HepG2 (cell line): ENCODE results near the gene PRTN3. TPM values are rescaled to one million over a fixed set of nuclear protein-coding genes. Genes with fewer than 3 reads are reported as not detected.

Experiments
- ATAC-seq: fragments of 200-7000 bp; cut with Tn5 transposase; 3 replicates; pipeline ENCODE4 v1.9.1; 2020; ENCODE audit warnings: mild to moderate bottlenecking, moderate library complexity
- BruUV-seq: library from RNA; stranded (reverse); fragments of 400-500 nt; replicated peaks from 2 replicates; lab custom pipeline; 2021; lab: Mats Ljungman, UMichigan
- CTCF ChIA-PET: fragments of 300-600 bp; formaldehyde crosslinking; extraction: SDS; loops from one replicate; lab custom pipeline; 2021; ENCODE audit warnings: low total read pairs, inconsistent platforms, low intra/inter-chr PET ratio; lab: Yijun Ruan, JAX
- POLR2A ChIA-PET: fragments of 350-600 bp; sonication (Branson Sonifier 250); formaldehyde crosslinking; loops from one replicate; lab custom pipeline; 2020; ENCODE audit warnings: antibody characterized with exemption, inconsistent platforms; lab: Yijun Ruan, JAX
- DNase-seq: peaks from one replicate; pipeline ENCODE4 v3.0.0-alpha.2; 2015; ENCODE audit warnings: low spot score
- FAIRE-seq: peaks from 3 replicates; lab custom pipeline; 2011; peaks lifted over from hg19 to GRCh38; lab: Jason Lieb, UNC
- H2AFZ ChIP-seq: one replicate; pipeline ENCODE4 v1.6.1; 2011; ENCODE audit warnings: low read length, inconsistent platforms
- H3K27ac ChIP-seq: fragments of 300-600 bp; 3 replicates; pipeline ENCODE4 v1.8.0; 2011; ENCODE audit warnings: mixed run types, mild to moderate bottlenecking, mixed read lengths, low read length, inconsistent platforms; ENCODE audit not compliant: insufficient read depth; ENCODE audit errors: extremely low read length
- H3K27me3 ChIP-seq, 2 experiments: fragments of 200-600 bp in 1 of 2; 2 replicates in 1 of 2; 3 replicates in 1 of 2; pipeline versions ENCODE4 v1.6.0 to v1.8.0; 2011; ENCODE audit warnings: low read length in 2 of 2, mild to moderate bottlenecking in 2 of 2, moderate library complexity in 2 of 2, inconsistent platforms in 1 of 2; ENCODE audit not compliant: insufficient read depth in 2 of 2, control insufficient read depth in 1 of 2
- H3K36me3 ChIP-seq, 2 experiments: fragments of 200-600 bp in 1 of 2; replicated peaks in 1 of 2; 2 replicates in 1 of 2; 3 replicates in 1 of 2; pipeline versions ENCODE4 v1.5.1 to v1.8.0; 2011; ENCODE audit warnings: low read length in 2 of 2, inconsistent platforms in 1 of 2; ENCODE audit not compliant: insufficient read depth in 2 of 2, control insufficient read depth in 1 of 2
- H3K4me1 ChIP-seq: 2 replicates; pipeline ENCODE4 v1.5.1; 2012; ENCODE audit warnings: low read length, inconsistent platforms; ENCODE audit not compliant: insufficient read depth
- H3K4me2 ChIP-seq: 2 replicates; pipeline ENCODE4 v1.6.0; 2011; ENCODE audit warnings: low read depth, low read length, inconsistent platforms
- H3K4me3 ChIP-seq, 3 experiments: fragments of 200-600 bp in 1 of 3; sonication (generic), shearing (Covaris generic) in 1 of 3; replicated peaks in 1 of 3; 2 replicates each; pipeline ENCODE4 v1.5.1; 2011 to 2016; ENCODE audit warnings: low read length in 3 of 3, inconsistent platforms in 2 of 3, low read depth in 2 of 3, mild to moderate bottlenecking in 2 of 3, control low read depth in 1 of 3, mixed read lengths in 1 of 3; ENCODE audit not compliant: insufficient read depth in 1 of 3
- H3K79me2 ChIP-seq: one replicate; pipeline ENCODE4 v1.6.1; 2011; ENCODE audit warnings: low read length, inconsistent platforms; ENCODE audit not compliant: insufficient read depth
- H3K9ac ChIP-seq: 2 replicates; pipeline ENCODE4 v1.6.0; 2011; ENCODE audit warnings: mild to moderate bottlenecking, low read depth, low read length, inconsistent platforms; ENCODE audit not compliant: insufficient read depth
- H3K9me3 ChIP-seq: 2 replicates; pipeline ENCODE4 v1.5.1; 2012; ENCODE audit warnings: mild to moderate bottlenecking, low read length
- H4K20me1 ChIP-seq: 2 replicates; pipeline ENCODE4 v1.6.0; 2011; ENCODE audit warnings: inconsistent platforms, mild to moderate bottlenecking, low read length, moderate library complexity; ENCODE audit not compliant: insufficient read depth
- AGO1 ChIP-seq: fragments of 200-400 bp; formaldehyde crosslinking; IDR thresholded peaks from 2 replicates; pipeline ENCODE4 v1.6.1; 2017; ENCODE audit warnings: mild to moderate bottlenecking, low read depth, low read length, moderate library complexity; ENCODE audit not compliant: poor library complexity, severe bottlenecking
- HOXA7 ChIP-seq: sonication (generic); formaldehyde crosslinking; IDR thresholded peaks from 2 replicates; pipeline ENCODE4 v1.8.1; 2022; ENCODE audit warnings: mild to moderate bottlenecking, missing genetic modification reagents, moderate library complexity
- KAT7 ChIP-seq: IDR thresholded peaks from 2 replicates; pipeline ENCODE4 v1.6.1; 2018; ENCODE audit warnings: borderline replicate concordance, missing compliant biosample characterization
- MTA1 ChIP-seq: sonication (generic); formaldehyde crosslinking; IDR thresholded peaks from 2 replicates; pipeline ENCODE4 v1.4.0; 2020; ENCODE audit warnings: missing genetic modification reagents, mild to moderate bottlenecking, borderline replicate concordance
- SIX4 ChIP-seq: sonication (generic); formaldehyde crosslinking; IDR thresholded peaks from 2 replicates; pipeline ENCODE4 v1.4.0; 2020; ENCODE audit warnings: missing genetic modification reagents
- SMAD9 ChIP-seq: sonication (generic); formaldehyde crosslinking; IDR thresholded peaks from 2 replicates; pipeline ENCODE4 v1.5.1; 2020; ENCODE audit warnings: mild to moderate bottlenecking, missing genetic modification reagents
- ZFP37 ChIP-seq: sonication (generic); formaldehyde crosslinking; IDR thresholded peaks from 2 replicates; pipeline ENCODE4 v1.4.0; 2020; ENCODE audit warnings: missing genetic modification reagents, borderline replicate concordance
- ZNF264 ChIP-seq: sonication (generic); formaldehyde crosslinking; IDR thresholded peaks from 2 replicates; pipeline ENCODE4 v1.4.0; 2020; ENCODE audit warnings: missing genetic modification reagents
- ZNF510 ChIP-seq: sonication (generic); formaldehyde crosslinking; IDR thresholded peaks from 2 replicates; pipeline ENCODE4 v1.4.0; 2020; ENCODE audit warnings: low read depth, mild to moderate bottlenecking, missing genetic modification reagents
- ZNF564 ChIP-seq: sonication (generic); formaldehyde crosslinking; IDR thresholded peaks from 2 replicates; pipeline ENCODE4 v1.8.1; 2023; ENCODE audit warnings: mild to moderate bottlenecking, missing genetic modification reagents
- ZNF660 ChIP-seq: sonication (generic); formaldehyde crosslinking; IDR thresholded peaks from 2 replicates; pipeline ENCODE4 v1.5.1; 2020; ENCODE audit warnings: mild to moderate bottlenecking, low read depth, missing genetic modification reagents, borderline replicate concordance
- ZNF788 ChIP-seq: sonication (generic); formaldehyde crosslinking; IDR thresholded peaks from 2 replicates; pipeline ENCODE4 v1.5.0; 2020; ENCODE audit warnings: mild to moderate bottlenecking, missing genetic modification reagents, borderline replicate concordance
- ZSCAN30 ChIP-seq: sonication (generic); formaldehyde crosslinking; IDR thresholded peaks from 2 replicates; pipeline ENCODE4 v1.5.0; 2020; ENCODE audit warnings: mild to moderate bottlenecking, missing genetic modification reagents
- WGBS: methylation state at CpG from one replicate; pipeline ENCODE4 v1.1.6; 2017; ENCODE audit warnings: low lambda C conversion rate; 5-methylcytosine and 5-hydroxymethylcytosine counted together
- in situ Hi-C: cut with HindIII; loops from 2 replicates; pipeline ENCODE4 v1.10.0; 2017; ENCODE audit warnings: low pct_unique_long_range_greater_than_20kb; ENCODE audit not compliant: extremely low pct_ligation_motif_present
- intact Hi-C: fragments of 100-400 bp; cut with micrococcal nuclease; formaldehyde crosslinking; loops from one replicate; pipeline ENCODE4 v1.10.0; 2022; ENCODE audit not compliant: unreplicated experiment
- polyA plus RNA-seq, 8 experiments: library from polyadenylated mRNA; depleted of rRNA in 3 of 8; stranded (reverse) in 7 of 8; unstranded in 1 of 8; fragments of >200 nt; fragmentation: Illumina TruSeq in 4 of 8; extraction: Trizol in 4 of 8; gene quantifications; 2 replicates each; pipeline versions ENCODE4 v1.2.1 to v1.2.3, GENCODE V29; 2011 to 2016; ENCODE audit warnings: low read depth in 4 of 8, missing spikeins in 1 of 8, mixed read lengths in 1 of 8; ENCODE audit not compliant: insufficient read depth in 1 of 8
- total RNA-seq, 5 experiments: library from RNA; depleted of rRNA; stranded (reverse); fragments of >200 nt; fragmentation: Illumina TruSeq; extraction: Trizol; gene quantifications; 2 replicates each; pipeline ENCODE4 v1.2.3, GENCODE V29; 2016; ENCODE audit warnings: low read depth in 1 of 5
- TF ChIP-seq, protein P1 (sequence below): sonication (generic); formaldehyde crosslinking; IDR thresholded peaks from 2 replicates; pipeline ENCODE4 v1.4.0; 2020; ENCODE audit warnings: mild to moderate bottlenecking, missing genetic modification reagents
- TF ChIP-seq, protein P2 (sequence below): sonication (generic); formaldehyde crosslinking; IDR thresholded peaks from 2 replicates; pipeline ENCODE4 v1.4.0; 2020; ENCODE audit warnings: missing genetic modification reagents, mild to moderate bottlenecking, borderline replicate concordance

Gene PRTN3
- total and polyA plus RNA-seq, 2 of the 13 experiments (the other 11 are each of a cell fraction or from before 2014, with no cell fraction given), result not detected

GRCh38 chr19:876089-876488, 35.3 kb downstream of the PRTN3 start:
- no peak for FAIRE-seq
- H2AFZ ChIP-seq, result no peak overlapping the region
- H3K4me3 ChIP-seq, result no peak overlapping the region
- H3K27me3 ChIP-seq, result no peaks in the 10 kb centered on the region
- no peak for ATAC-seq
- intact Hi-C loops, result no loop called here
- no peaks in the 10 kb centered on the region for H3K9me3 ChIP-seq
- no peak for TF ChIP-seq ZNF660 (CRISPR knock-in tag)
- no peak for TF ChIP-seq KAT7 (CRISPR knock-in tag)
- TF ChIP-seq ZNF788 (CRISPR knock-in tag), result no peak
- TF ChIP-seq HOXA7, result no peak
- TF ChIP-seq ZFP37, result no peak
- no peak for TF ChIP-seq AGO1
- TF ChIP-seq MTA1 (CRISPR knock-in tag), result no peak
- TF ChIP-seq ZNF510 (CRISPR knock-in tag), result no peak
- no peak for TF ChIP-seq SMAD9 (CRISPR knock-in tag)
- TF ChIP-seq ZNF264 (CRISPR knock-in tag), result no peak
- TF ChIP-seq ZNF564 (CRISPR knock-in tag), result no peak
- no peak for TF ChIP-seq SIX4 (CRISPR knock-in tag)
- no peak for TF ChIP-seq ZSCAN30 (CRISPR knock-in tag)
- TF ChIP-seq, protein P1, sequence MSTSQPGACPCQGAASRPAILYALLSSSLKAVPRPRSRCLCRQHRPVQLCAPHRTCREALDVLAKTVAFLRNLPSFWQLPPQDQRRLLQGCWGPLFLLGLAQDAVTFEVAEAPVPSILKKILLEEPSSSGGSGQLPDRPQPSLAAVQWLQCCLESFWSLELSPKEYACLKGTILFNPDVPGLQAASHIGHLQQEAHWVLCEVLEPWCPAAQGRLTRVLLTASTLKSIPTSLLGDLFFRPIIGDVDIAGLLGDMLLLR, result no peak
- TF ChIP-seq, protein P2, sequence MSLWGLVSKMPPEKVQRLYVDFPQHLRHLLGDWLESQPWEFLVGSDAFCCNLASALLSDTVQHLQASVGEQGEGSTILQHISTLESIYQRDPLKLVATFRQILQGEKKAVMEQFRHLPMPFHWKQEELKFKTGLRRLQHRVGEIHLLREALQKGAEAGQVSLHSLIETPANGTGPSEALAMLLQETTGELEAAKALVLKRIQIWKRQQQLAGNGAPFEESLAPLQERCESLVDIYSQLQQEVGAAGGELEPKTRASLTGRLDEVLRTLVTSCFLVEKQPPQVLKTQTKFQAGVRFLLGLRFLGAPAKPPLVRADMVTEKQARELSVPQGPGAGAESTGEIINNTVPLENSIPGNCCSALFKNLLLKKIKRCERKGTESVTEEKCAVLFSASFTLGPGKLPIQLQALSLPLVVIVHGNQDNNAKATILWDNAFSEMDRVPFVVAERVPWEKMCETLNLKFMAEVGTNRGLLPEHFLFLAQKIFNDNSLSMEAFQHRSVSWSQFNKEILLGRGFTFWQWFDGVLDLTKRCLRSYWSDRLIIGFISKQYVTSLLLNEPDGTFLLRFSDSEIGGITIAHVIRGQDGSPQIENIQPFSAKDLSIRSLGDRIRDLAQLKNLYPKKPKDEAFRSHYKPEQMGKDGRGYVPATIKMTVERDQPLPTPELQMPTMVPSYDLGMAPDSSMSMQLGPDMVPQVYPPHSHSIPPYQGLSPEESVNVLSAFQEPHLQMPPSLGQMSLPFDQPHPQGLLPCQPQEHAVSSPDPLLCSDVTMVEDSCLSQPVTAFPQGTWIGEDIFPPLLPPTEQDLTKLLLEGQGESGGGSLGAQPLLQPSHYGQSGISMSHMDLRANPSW (CRISPR knock-in tag), result no peak
- DNase-seq, result no peak
- POLR2A ChIA-PET, result interaction anchor here (0.9 kb wide), 1 partner anchor 14 kb away, joined by 3 read pairs; no protein-coding TSS in a partner anchor
- H3K79me2 ChIP-seq, result no peaks in the 10 kb centered on the region
- WGBS, result 92% methylated on average over 18 of the region's 18 CpGs
- no TSS peak for BruUV-seq
- CTCF ChIA-PET, result no interaction called here
- in situ Hi-C loops, result no loop called here
- H3K9ac ChIP-seq, result no peak overlapping the region
- peaks cover 5 to 8% of the 10 kb centered on the region in 2 experiments; a peak in 4 of 5 replicates for H3K36me3 ChIP-seq
- no peak overlapping the region for H3K27ac ChIP-seq
- no peak overlapping the region for H3K4me2 ChIP-seq
- no peaks in the 10 kb centered on the region for H4K20me1 ChIP-seq
- no peaks in the 10 kb centered on the region for H3K4me1 ChIP-seq
